ENCODE measurements around the gene PPM1D. TPM values are rescaled to one million over a fixed set of nuclear protein-coding genes. Genes with fewer than 3 reads are reported as not detected.

Gene PPM1D
- total and polyA plus RNA-seq, 2 experiments from 2014 or later = 18.3 to 18.6 TPM

- Histone ChIP-seq H3K4me3 (no peak overlapping the region), H3K9me2 (replicated peaks; ENCODE audit: insufficient read depth) (no peaks in the 10 kb centered on the region), H4K20me1 (ENCODE audit: insufficient read depth, poor library complexity, severe bottlenecking) (no peaks in the 10 kb centered on the region), H3K79me2 (peaks cover 64% of the 10 kb centered on the region), H3K36me3 (replicated peaks; ENCODE audit: insufficient read depth, low read depth) (no peaks in the 10 kb centered on the region), H3K27ac (no peak overlapping the region), H3K4me2 (no peak overlapping the region), H3K4me1 (ENCODE audit: insufficient read depth) (no peaks in the 10 kb centered on the region), H2AFZ (no peak overlapping the region), H3K9me3 (ENCODE audit: low read depth) (no peaks in the 10 kb centered on the region), H3K27me3 (no peaks in the 10 kb centered on the region)
- WGBS (ENCODE audit: low lambda C conversion rate, missing lambda C conversion rate) = 97% methylated on average over 5 of the region's 5 CpGs
- TF ChIP-seq CTCF (IDR thresholded peaks at IDR 0.05; ENCODE audit: poor library complexity) (no peak), EZH2phosphoT487 (IDR thresholded peaks at IDR 0.05; ENCODE audit: low read depth, severe bottlenecking, unreplicated experiment) (no peak), EZH2 (IDR thresholded peaks at IDR 0.05; ENCODE audit: borderline replicate concordance) (no peak)
- DNase-seq (ENCODE audit: low spot score) = no peak
Measured at GRCh38 chr17:60656499-60656898, 56.5 kb downstream of the PPM1D start.

GRCh38 chr17:60659156-60659555 is 59.2 kb downstream of the PPM1D start:
- H3K9me3 ChIP-seq (ENCODE audit: low read depth) = no peaks in the 10 kb centered on the region

GRCh38 chr17:60661489-60661888 is 61.5 kb downstream of the PPM1D start:
- Histone ChIP-seq H2AFZ (no peak overlapping the region), H3K27ac (no peak overlapping the region), H3K9me3 (ENCODE audit: low read depth) (no peaks in the 10 kb centered on the region), H4K20me1 (ENCODE audit: insufficient read depth, poor library complexity, severe bottlenecking) (no peaks in the 10 kb centered on the region), H3K4me3 (no peak overlapping the region), H3K36me3 (replicated peaks; ENCODE audit: insufficient read depth, low read depth) (no peaks in the 10 kb centered on the region), H3K4me1 (ENCODE audit: insufficient read depth) (no peaks in the 10 kb centered on the region), H3K4me2 (no peak overlapping the region), H3K27me3 (no peaks in the 10 kb centered on the region), H3K9me2 (replicated peaks; ENCODE audit: insufficient read depth) (no peaks in the 10 kb centered on the region), H3K79me2 (peaks cover 24% of the 10 kb centered on the region)
- TF ChIP-seq EZH2 (IDR thresholded peaks at IDR 0.05; ENCODE audit: borderline replicate concordance) = no peak
- TF ChIP-seq CTCF (IDR thresholded peaks at IDR 0.05; ENCODE audit: poor library complexity) = no peak
- TF ChIP-seq EZH2phosphoT487 (IDR thresholded peaks at IDR 0.05; ENCODE audit: low read depth, severe bottlenecking, unreplicated experiment) = no peak
- 98% methylated on average over 2 of the region's 2 CpGs for WGBS (ENCODE audit: low lambda C conversion rate, missing lambda C conversion rate)
- DNase-seq (ENCODE audit: low spot score) = no peak

More at GRCh38 chr17:60659156-60659555, 59.2 kb downstream of the PPM1D start:
- Histone ChIP-seq H3K36me3 (replicated peaks; ENCODE audit: insufficient read depth, low read depth) (no peaks in the 10 kb centered on the region), H2AFZ (no peak overlapping the region), H3K79me2 (peaks cover 41% of the 10 kb centered on the region), H3K4me1 (ENCODE audit: insufficient read depth) (no peaks in the 10 kb centered on the region), H3K27ac (no peak overlapping the region), H3K27me3 (no peaks in the 10 kb centered on the region), H3K9me2 (replicated peaks; ENCODE audit: insufficient read depth) (no peaks in the 10 kb centered on the region), H3K4me3 (no peak overlapping the region), H4K20me1 (ENCODE audit: insufficient read depth, poor library complexity, severe bottlenecking) (no peaks in the 10 kb centered on the region), H3K4me2 (no peak overlapping the region)
- TF ChIP-seq EZH2phosphoT487 (IDR thresholded peaks at IDR 0.05; ENCODE audit: low read depth, severe bottlenecking, unreplicated experiment) (no peak), CTCF (IDR thresholded peaks at IDR 0.05; ENCODE audit: poor library complexity) (no peak), EZH2 (IDR thresholded peaks at IDR 0.05; ENCODE audit: borderline replicate concordance) (no peak)
- WGBS (ENCODE audit: low lambda C conversion rate, missing lambda C conversion rate) = 57% methylated on average over 1 of the region's 1 CpG
- no peak for DNase-seq (ENCODE audit: low spot score)

GRCh38 chr17:60664022-60664421 is 64.0 kb downstream of the PPM1D start:
- no peak overlapping the region for H2AFZ ChIP-seq
- no peaks in the 10 kb centered on the region for H3K4me1 ChIP-seq (ENCODE audit: insufficient read depth)
- no peak overlapping the region for H3K4me3 ChIP-seq
- TF ChIP-seq EZH2phosphoT487 (IDR thresholded peaks at IDR 0.05; ENCODE audit: low read depth, severe bottlenecking, unreplicated experiment) (no peak), EZH2 (IDR thresholded peaks at IDR 0.05; ENCODE audit: borderline replicate concordance) (no peak), CTCF (IDR thresholded peaks at IDR 0.05; ENCODE audit: poor library complexity) (no peak)
- no peaks in the 10 kb centered on the region for H3K27me3 ChIP-seq
- no peaks in the 10 kb centered on the region for H3K9me2 ChIP-seq (replicated peaks; ENCODE audit: insufficient read depth)
- no peaks in the 10 kb centered on the region for H4K20me1 ChIP-seq (ENCODE audit: insufficient read depth, poor library complexity, severe bottlenecking)
- no peaks in the 10 kb centered on the region for H3K36me3 ChIP-seq (replicated peaks; ENCODE audit: insufficient read depth, low read depth)
- 97% methylated on average over 1 of the region's 1 CpG for WGBS (ENCODE audit: low lambda C conversion rate, missing lambda C conversion rate)
- peaks cover 13% of the 10 kb centered on the region for H3K79me2 ChIP-seq
- H3K4me2 ChIP-seq = no peak overlapping the region
- no peak overlapping the region for H3K27ac ChIP-seq
- H3K9me3 ChIP-seq (ENCODE audit: low read depth) = no peaks in the 10 kb centered on the region
- DNase-seq (ENCODE audit: low spot score) = no peak
